ENCODE results near the gene HSPA9. TPM values are rescaled to one million over a fixed set of nuclear protein-coding genes. Genes with fewer than 3 reads are reported as not detected.

HSPA9 gene
- total RNA-seq, 3 donors from 2014 or later = 170 to 182 (median 173) TPM

DNA sequence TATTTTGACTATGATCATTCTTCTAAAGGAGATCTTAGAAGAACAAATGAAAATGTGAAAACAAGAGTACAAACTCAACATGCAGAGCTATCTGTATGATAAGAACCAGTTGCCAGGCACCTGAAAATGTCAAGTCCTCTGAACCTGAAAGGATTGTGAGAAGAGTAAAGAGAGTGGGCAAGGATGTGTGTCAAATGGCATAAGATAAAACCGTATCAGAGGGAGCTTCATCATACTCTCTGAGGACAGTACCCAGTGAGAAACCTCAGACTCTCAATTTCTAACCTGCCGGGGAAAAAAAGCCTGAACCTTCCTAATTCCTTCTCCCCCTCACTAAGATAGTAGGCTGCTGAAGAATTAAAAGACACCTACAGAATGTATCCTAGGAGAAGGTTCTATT lies 39.0 kb downstream of the HSPA9 start:
- TF ChIP-seq CTCF (IDR thresholded peaks at IDR 0.05) = no peak
- DNase-seq (no peak), ATAC-seq (no peak)
- Histone ChIP-seq H3K4me1 (ENCODE audit: low read depth) (peaks cover 13% of the 10 kb centered on the region), H3K36me3 (ENCODE audit: low read depth) (no peaks in the 10 kb centered on the region), H3K9me3 (no peaks in the 10 kb centered on the region), H3K4me3 (no peak overlapping the region)
- intact Hi-C loops (cut with DNase I, micrococcal nuclease) = no loop called here

DNA sequence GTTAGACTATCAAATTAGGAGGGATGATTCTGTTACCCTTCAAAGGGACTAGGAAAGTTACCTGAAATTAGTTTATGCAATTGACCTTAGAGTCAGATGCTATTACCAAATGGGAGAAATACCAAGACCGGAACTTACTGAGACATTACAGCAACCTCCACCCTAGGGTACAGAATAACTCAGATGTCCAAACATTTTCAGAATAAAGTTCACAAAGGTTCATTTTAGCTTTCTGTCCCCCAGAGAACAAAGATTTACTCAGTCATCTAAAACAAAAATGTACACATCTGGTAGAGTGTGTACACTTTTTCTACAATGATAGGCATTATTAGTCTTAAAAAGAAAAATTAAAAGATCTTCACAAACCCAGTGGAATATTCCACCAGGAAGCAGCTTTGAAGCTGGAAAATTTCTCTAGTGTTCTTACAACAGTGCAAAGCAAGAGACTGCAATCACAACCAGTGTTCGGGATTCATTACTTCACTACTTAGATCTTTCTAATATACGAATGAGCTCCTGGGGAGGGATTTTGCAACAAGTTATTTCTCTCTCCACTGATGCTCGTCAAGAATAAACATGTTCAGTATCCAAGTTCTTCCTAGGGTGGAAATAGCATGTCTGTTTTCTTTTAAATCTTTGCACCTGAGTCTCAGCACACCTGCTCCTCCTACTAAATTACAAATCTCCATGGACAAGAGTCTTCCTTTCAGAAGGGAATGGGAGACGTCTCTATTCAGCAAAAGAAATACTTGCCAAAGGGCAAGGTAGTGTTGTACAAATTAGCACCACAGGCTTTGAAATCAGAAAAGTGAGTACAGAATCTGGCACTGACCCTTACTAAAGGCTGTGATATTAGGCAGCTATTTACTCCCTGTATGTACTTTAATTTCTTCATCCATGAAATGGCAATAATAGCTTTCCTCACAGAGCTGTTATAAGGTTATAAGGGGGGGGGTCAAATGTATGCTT lies 40.9 kb downstream of the HSPA9 start:
- peaks cover 2% of the 10 kb centered on the region for H3K4me1 ChIP-seq (ENCODE audit: low read depth)
- no peak for ATAC-seq
- H3K36me3 ChIP-seq (ENCODE audit: low read depth) = no peaks in the 10 kb centered on the region
- no peak for TF ChIP-seq CTCF (IDR thresholded peaks at IDR 0.05)
- intact Hi-C loops (cut with DNase I, micrococcal nuclease) = no loop called here
- no peak overlapping the region for H3K4me3 ChIP-seq
- H3K9me3 ChIP-seq = no peaks in the 10 kb centered on the region
- no peak for DNase-seq

GRCh38 chr5:138529812-138530211 lies 45.4 kb downstream of the HSPA9 start:
- no peak overlapping the region for H3K4me3 ChIP-seq
- DNase-seq (no peak), ATAC-seq (no peak)
- H3K36me3 ChIP-seq (ENCODE audit: low read depth) = no peaks in the 10 kb centered on the region
- intact Hi-C loops (cut with DNase I, micrococcal nuclease) = no loop called here
- TF ChIP-seq CTCF (IDR thresholded peaks at IDR 0.05) = no peak
- no peaks in the 10 kb centered on the region for H3K9me3 ChIP-seq
- H3K4me1 ChIP-seq (ENCODE audit: low read depth) = no peaks in the 10 kb centered on the region

DNA sequence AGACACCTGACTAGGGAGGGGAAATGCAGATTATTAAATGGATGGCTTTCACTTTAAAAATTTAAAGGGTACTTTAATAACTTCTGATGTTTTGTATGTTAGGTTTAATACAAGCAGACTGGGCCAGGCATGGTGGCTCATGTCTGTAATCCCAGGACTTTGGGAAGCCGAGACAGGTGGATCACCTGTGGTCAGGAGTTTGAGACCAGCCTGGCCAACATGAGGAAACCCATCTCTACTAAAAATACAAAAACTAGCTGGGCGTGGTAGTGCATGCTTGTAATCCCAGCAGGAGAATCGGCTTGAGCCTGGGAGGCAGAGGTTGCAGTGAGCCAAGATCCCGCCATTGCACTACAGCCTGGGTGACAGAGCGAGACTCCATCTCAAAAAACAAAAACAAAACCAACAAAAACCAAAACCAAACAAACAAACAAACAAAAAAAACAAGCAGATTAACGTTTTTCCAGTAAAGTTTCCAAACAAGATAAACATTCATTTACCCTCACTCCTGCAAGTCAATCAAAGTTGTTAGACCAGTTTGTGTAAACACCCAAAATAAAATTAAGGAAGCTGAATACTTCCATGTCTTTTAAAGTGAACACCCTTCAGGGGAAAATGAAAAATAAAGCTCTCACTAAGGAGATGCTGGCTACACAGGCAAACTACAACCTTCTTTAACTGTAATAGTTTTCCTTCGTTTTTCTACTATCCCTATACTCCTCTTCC lies 46.3 kb downstream of the HSPA9 start:
- DNase-seq (no peak), ATAC-seq (no peak)
- no peak overlapping the region for H3K4me3 ChIP-seq
- no peaks in the 10 kb centered on the region for H3K4me1 ChIP-seq (ENCODE audit: low read depth)
- intact Hi-C loops (cut with DNase I, micrococcal nuclease) = no loop called here
- no peaks in the 10 kb centered on the region for H3K9me3 ChIP-seq
- TF ChIP-seq CTCF (IDR thresholded peaks at IDR 0.05) = no peak
- H3K36me3 ChIP-seq (ENCODE audit: low read depth) = no peaks in the 10 kb centered on the region

GRCh38 chr5:138528208-138528607 lies 47.0 kb downstream of the HSPA9 start:
- Histone ChIP-seq H3K36me3 (ENCODE audit: low read depth) (no peaks in the 10 kb centered on the region), H3K4me1 (ENCODE audit: low read depth) (no peaks in the 10 kb centered on the region), H3K4me3 (no peak overlapping the region), H3K9me3 (no peaks in the 10 kb centered on the region)
- no peak for TF ChIP-seq CTCF (IDR thresholded peaks at IDR 0.05)
- DNase-seq = no peak
- no peak for ATAC-seq
- intact Hi-C loops (cut with DNase I, micrococcal nuclease) = no loop called here

Measured in mucosa of descending colon (tissue), 3 donors.